Body of pancreas (tissue), 4 donors: Measurements from ENCODE around the gene TRIM69. TPM values are rescaled to one million over a fixed set of nuclear protein-coding genes. Genes with fewer than 3 reads are reported as not detected.
"Not testable (repeated sequence)": the region's sequence is repeated elsewhere in the genome, so short reads cannot be mapped to it uniquely, and the experiment has no call there.

Experiments used
- ATAC-seq: fragments of 150-250 bp; one replicate; pipeline ENCODE4 v1.9.1; 2016
- DNase-seq, 4 donors: peaks; one replicate each; pipeline ENCODE4 v3.0.0-alpha.2; 2019
- H3K27ac ChIP-seq, 4 donors: fragments of 200-600 bp; sonication (generic); 1 replicate in 3 of 4; 2 replicates in 1 of 4; pipeline versions ENCODE4 v1.5.1 to v1.6.1; 2016 to 2019; ENCODE audit warnings: mild to moderate bottlenecking in 1 of 4, mixed read lengths in 1 of 4, moderate library complexity in 1 of 4
- H3K27me3 ChIP-seq, 2 donors: fragments of 200-600 bp; sonication (generic); one replicate each; pipeline ENCODE4 v1.6.0; 2016; ENCODE audit warnings: mild to moderate bottlenecking in 1 of 2
- H3K36me3 ChIP-seq, 2 donors: fragments of 200-600 bp; sonication (generic); replicated peaks in 1 of 2; 2 replicates each; pipeline ENCODE4 v1.5.1; 2016; ENCODE audit warnings: low read depth in 2 of 2; ENCODE audit not compliant: insufficient read depth in 1 of 2
- H3K4me1 ChIP-seq: fragments of 200-600 bp; sonication (generic); one replicate; pipeline ENCODE4 v1.6.0; 2016
- H3K4me3 ChIP-seq, 2 donors: fragments of 200-600 bp; sonication (generic); 1 replicate in 1 of 2; 2 replicates in 1 of 2; pipeline ENCODE4 v1.5.1; 2016 to 2019
- H3K9me3 ChIP-seq, 3 donors: fragments of 200-600 bp; sonication (generic); 1 replicate in 2 of 3; 2 replicates in 1 of 3; pipeline ENCODE4 v1.5.1; 2016
- POLR2A ChIP-seq, 3 donors: fragments of 450-650 bp; IDR thresholded peaks; one replicate each; pipeline ENCODE4 v1.6.1; 2016; ENCODE audit warnings: antibody characterized with exemption in 3 of 3, mild to moderate bottlenecking in 2 of 3
- WGBS, 2 donors: methylation state at CpG; one replicate each; pipeline ENCODE4 v1.1.5; 2017; 5-methylcytosine and 5-hydroxymethylcytosine counted together
- intact Hi-C: fragments of 100-400 bp; cut with DNase I; formaldehyde crosslinking; loops from one replicate; pipeline ENCODE4 v1.15.1; 2023
- total RNA-seq, 2 donors: library from RNA; depleted of rRNA; stranded (reverse); fragments of >200 nt; gene quantifications; one replicate each; pipeline ENCODE4 v1.1.0, GENCODE V29; 2016
- TF ChIP-seq, protein P1 (sequence below), 7 experiments: fragments of 450-650 bp in 4 of 7; fragments of 200-600 bp in 3 of 7; sonication (generic) in 3 of 7; IDR thresholded peaks; one replicate each; pipeline ENCODE4 v1.5.1; 2016 to 2019; ENCODE audit warnings: antibody characterized with exemption in 7 of 7

Gene TRIM69
- total RNA-seq, 2 donors from 2014 or later: 2.6 to 2.9 TPM

GRCh38 chr15:44695294-44695693 is 41.0 kb upstream of the TRIM69 start:
- ATAC-seq: no peak
- 74 to 75% methylated on average over 3 of the region's 3 CpGs for WGBS, 2 donors
- Histone ChIP-seq H3K4me1 (no peaks in the 10 kb centered on the region), H3K36me3 (no peaks in the 10 kb centered on the region), H3K27me3 (no peaks in the 10 kb centered on the region), H3K4me3 (no peak overlapping the region), H3K9me3 (no peaks in the 10 kb centered on the region), H3K27ac (no peak overlapping the region)
- DNase-seq: no peak
- TF ChIP-seq, protein P1, sequence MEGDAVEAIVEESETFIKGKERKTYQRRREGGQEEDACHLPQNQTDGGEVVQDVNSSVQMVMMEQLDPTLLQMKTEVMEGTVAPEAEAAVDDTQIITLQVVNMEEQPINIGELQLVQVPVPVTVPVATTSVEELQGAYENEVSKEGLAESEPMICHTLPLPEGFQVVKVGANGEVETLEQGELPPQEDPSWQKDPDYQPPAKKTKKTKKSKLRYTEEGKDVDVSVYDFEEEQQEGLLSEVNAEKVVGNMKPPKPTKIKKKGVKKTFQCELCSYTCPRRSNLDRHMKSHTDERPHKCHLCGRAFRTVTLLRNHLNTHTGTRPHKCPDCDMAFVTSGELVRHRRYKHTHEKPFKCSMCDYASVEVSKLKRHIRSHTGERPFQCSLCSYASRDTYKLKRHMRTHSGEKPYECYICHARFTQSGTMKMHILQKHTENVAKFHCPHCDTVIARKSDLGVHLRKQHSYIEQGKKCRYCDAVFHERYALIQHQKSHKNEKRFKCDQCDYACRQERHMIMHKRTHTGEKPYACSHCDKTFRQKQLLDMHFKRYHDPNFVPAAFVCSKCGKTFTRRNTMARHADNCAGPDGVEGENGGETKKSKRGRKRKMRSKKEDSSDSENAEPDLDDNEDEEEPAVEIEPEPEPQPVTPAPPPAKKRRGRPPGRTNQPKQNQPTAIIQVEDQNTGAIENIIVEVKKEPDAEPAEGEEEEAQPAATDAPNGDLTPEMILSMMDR (IDR thresholded peaks at IDR 0.05): no peak
- no peak for TF ChIP-seq POLR2A (IDR thresholded peaks at IDR 0.05)
- intact Hi-C loops: no loop called here

- intact Hi-C loops: no loop called here
- no peak for DNase-seq
- TF ChIP-seq POLR2A (IDR thresholded peaks at IDR 0.05): no peak
- TF ChIP-seq, protein P1 (IDR thresholded peaks at IDR 0.05): no peak
- no peaks in the 10 kb centered on the region for H3K9me3 ChIP-seq
- H3K27me3 ChIP-seq: no peaks in the 10 kb centered on the region
- ATAC-seq: no peak
- no peak overlapping the region for H3K4me3 ChIP-seq
- H3K27ac ChIP-seq: no peak overlapping the region
- H3K36me3 ChIP-seq: no peaks in the 10 kb centered on the region
- no peaks in the 10 kb centered on the region for H3K4me1 ChIP-seq
Observed at GRCh38 chr15:44697014-44697413, 39.3 kb upstream of the TRIM69 start.

DNA sequence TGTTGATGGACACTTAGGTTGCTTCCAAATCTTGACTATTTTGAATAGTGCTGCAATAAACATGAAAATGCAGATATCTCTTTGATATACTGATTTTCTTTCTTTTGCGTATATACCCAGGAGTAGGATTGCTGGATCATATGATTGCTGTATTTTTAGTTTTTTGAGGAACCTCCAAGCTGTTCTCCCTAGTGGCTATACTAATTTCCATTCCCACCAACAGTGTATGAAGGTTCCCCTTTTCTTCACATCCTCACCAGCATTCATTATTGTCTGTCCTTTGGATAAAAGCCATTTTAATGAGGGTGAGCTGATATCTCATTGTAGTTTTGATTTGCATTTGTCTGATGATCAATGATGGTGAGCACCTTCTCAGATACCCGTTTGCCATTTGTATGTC is 37.7 kb upstream of the TRIM69 start:
- Histone ChIP-seq H3K4me3 (no peak overlapping the region), H3K27me3 (no peaks in the 10 kb centered on the region), H3K4me1 (no peaks in the 10 kb centered on the region), H3K27ac (no peak overlapping the region), H3K9me3 (no peaks in the 10 kb centered on the region), H3K36me3 (no peaks in the 10 kb centered on the region)
- ATAC-seq (no peak), DNase-seq (no peak)
- 78 to 86% methylated on average over 2 of the region's 2 CpGs for WGBS, 2 donors
- TF ChIP-seq POLR2A (IDR thresholded peaks at IDR 0.05): no peak
- TF ChIP-seq, protein P1 (IDR thresholded peaks at IDR 0.05): no peak
- intact Hi-C loops: no loop called here

GRCh38 chr15:44700676-44701075 is 35.7 kb upstream of the TRIM69 start:
- H3K4me3 ChIP-seq, ATAC-seq, intact Hi-C loops, H3K36me3 ChIP-seq, H3K27me3 ChIP-seq, DNase-seq, H3K4me1 ChIP-seq, H3K27ac ChIP-seq, H3K9me3 ChIP-seq: not testable (repeated sequence)

DNA sequence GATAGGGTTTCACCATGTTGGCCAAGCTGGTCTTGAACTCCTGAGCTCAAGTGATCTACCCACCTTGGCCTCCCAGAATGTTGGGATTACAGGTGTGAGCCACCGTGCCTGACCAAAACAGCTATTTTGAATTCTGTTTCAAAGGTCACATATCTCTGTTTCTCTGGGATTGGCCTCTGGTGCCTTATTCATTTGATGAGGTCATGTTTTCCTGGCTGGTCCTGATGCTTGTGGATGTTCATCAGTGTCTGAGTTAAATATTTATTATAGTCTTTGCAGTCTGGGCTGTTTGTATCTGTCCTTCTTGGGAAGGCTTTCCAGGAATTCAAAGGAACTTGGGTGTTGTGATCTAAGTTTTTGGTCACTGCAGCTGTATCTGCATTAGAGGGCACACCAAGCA is 30.3 kb upstream of the TRIM69 start:
- TF ChIP-seq POLR2A (IDR thresholded peaks at IDR 0.05): no peak
- TF ChIP-seq, protein P1 (IDR thresholded peaks at IDR 0.05): no peak
- Histone ChIP-seq H3K27ac (no peak overlapping the region), H3K27me3 (no peaks in the 10 kb centered on the region), H3K36me3 (no peaks in the 10 kb centered on the region), H3K9me3 (no peaks in the 10 kb centered on the region), H3K4me3 (no peak overlapping the region), H3K4me1 (peaks cover 6% of the 10 kb centered on the region)
- DNase-seq (no peak), ATAC-seq (no peak)
- WGBS, 2 donors: 63 to 100% methylated on average over 1 of the region's 1 CpG
- intact Hi-C loops: no loop called here
